ENCODE data around the gene MYRIP. TPM values are rescaled to one million over a fixed set of nuclear protein-coding genes. Genes with fewer than 3 reads are reported as not detected.

The MYRIP gene
- total and polyA plus RNA-seq, 11 donors = 0.42 to 2.2 (median 0.90) TPM

- no peak for DNase-seq
- peaks cover 0 to 10% (median 0%) of the 10 kb centered on the region in 12 donors for H3K4me1 ChIP-seq
- no peaks in the 10 kb centered on the region for H3K36me3 ChIP-seq
- H3K9me3 ChIP-seq = no peaks in the 10 kb centered on the region
- no peak for ATAC-seq
- H3K27ac ChIP-seq = no peak overlapping the region
- no peak for TF ChIP-seq CTCF (IDR thresholded peaks at IDR 0.05)
- TF ChIP-seq POLR2A (IDR thresholded peaks at IDR 0.05) = no peak
- H3K4me3 ChIP-seq = no peak overlapping the region
- no peaks in the 10 kb centered on the region for H3K27me3 ChIP-seq
- intact Hi-C loops (cut with DNase I) = no loop called here
- 83 to 93% (median 89%) methylated on average over 3 of the region's 3 CpGs for WGBS, 4 donors
These were observed 199.4 kb downstream of the MYRIP start for GRCh38 chr3:40008796-40009195.

- no peak for ATAC-seq
- H3K4me1 ChIP-seq = peaks cover 0 to 10% (median 0%) of the 10 kb centered on the region in 12 donors
These were observed 200.6 kb downstream of the MYRIP start for GRCh38 chr3:40009991-40010390.

GRCh38 chr3:40012381-40012780, 203.0 kb downstream of the MYRIP start:
- Histone ChIP-seq H3K36me3 (no peaks in the 10 kb centered on the region), H3K9me3 (no peaks in the 10 kb centered on the region), H3K27me3 (no peaks in the 10 kb centered on the region), H3K4me1 (peaks cover 0 to 10% (median 0%) of the 10 kb centered on the region in 12 donors), H3K4me3 (no peak overlapping the region), H3K27ac (no peak overlapping the region)
- DNase-seq (no peak), ATAC-seq (no peak)
- intact Hi-C loops (cut with DNase I) = no loop called here
- 87 to 99% (median 93%) methylated on average over 3 of the region's 3 CpGs for WGBS, 4 donors
- TF ChIP-seq CTCF (IDR thresholded peaks at IDR 0.05) (no peak), POLR2A (IDR thresholded peaks at IDR 0.05) (no peak)

More at GRCh38 chr3:40009991-40010390, 200.6 kb downstream of the MYRIP start:
- no peak overlapping the region for H3K4me3 ChIP-seq
- H3K9me3 ChIP-seq = no peaks in the 10 kb centered on the region
- DNase-seq = no peak
- no peak for TF ChIP-seq CTCF (IDR thresholded peaks at IDR 0.05)
- no peak for TF ChIP-seq POLR2A (IDR thresholded peaks at IDR 0.05)
- intact Hi-C loops (cut with DNase I) = no loop called here
- H3K36me3 ChIP-seq = no peaks in the 10 kb centered on the region
- 56 to 69% (median 62%) methylated on average over 2 of the region's 2 CpGs for WGBS, 4 donors
- no peak overlapping the region for H3K27ac ChIP-seq
- no peaks in the 10 kb centered on the region for H3K27me3 ChIP-seq

GRCh38 chr3:40016391-40016790, 207.0 kb downstream of the MYRIP start:
- no peak overlapping the region for H3K27ac ChIP-seq
- TF ChIP-seq CTCF (IDR thresholded peaks at IDR 0.05) (no peak), POLR2A (IDR thresholded peaks at IDR 0.05) (no peak)
- intact Hi-C loops (cut with DNase I) = no loop called here
- no peaks in the 10 kb centered on the region for H3K9me3 ChIP-seq
- H3K36me3 ChIP-seq = no peaks in the 10 kb centered on the region
- peaks cover 0 to 9% (median 0%) of the 10 kb centered on the region in 12 donors for H3K4me1 ChIP-seq
- no peaks in the 10 kb centered on the region for H3K27me3 ChIP-seq
- no peak overlapping the region for H3K4me3 ChIP-seq
- DNase-seq (no peak), ATAC-seq (no peak)
- WGBS, 4 donors = 64 to 84% (median 79%) methylated on average over 3 of the region's 3 CpGs
